ENCODE results near the gene RPL7A. TPM values are rescaled to one million over a fixed set of nuclear protein-coding genes. Genes with fewer than 3 reads are reported as not detected.

The RPL7A gene
- total RNA-seq, 1 donor from 2014 or later: 2,339 TPM

GRCh38 chr9:133352635-133353340 lies 4.8 kb downstream of the RPL7A start:
- Histone ChIP-seq H3K27me3 (ENCODE audit: control insufficient read depth, insufficient read depth, low read length) (no peaks in the 10 kb centered on the region), H3K4me3 (ENCODE audit: low read depth, low read length) (no peak overlapping the region), H3K36me3 (ENCODE audit: control insufficient read depth, insufficient read depth, low read length) (peaks cover 10% of the 10 kb centered on the region)
- TF ChIP-seq CTCF (IDR thresholded peaks at IDR 0.05; ENCODE audit: insufficient read depth, low read length, poor library complexity, severe bottlenecking): no peak
- DNase-seq (ENCODE audit: low read depth): no peak

DNA sequence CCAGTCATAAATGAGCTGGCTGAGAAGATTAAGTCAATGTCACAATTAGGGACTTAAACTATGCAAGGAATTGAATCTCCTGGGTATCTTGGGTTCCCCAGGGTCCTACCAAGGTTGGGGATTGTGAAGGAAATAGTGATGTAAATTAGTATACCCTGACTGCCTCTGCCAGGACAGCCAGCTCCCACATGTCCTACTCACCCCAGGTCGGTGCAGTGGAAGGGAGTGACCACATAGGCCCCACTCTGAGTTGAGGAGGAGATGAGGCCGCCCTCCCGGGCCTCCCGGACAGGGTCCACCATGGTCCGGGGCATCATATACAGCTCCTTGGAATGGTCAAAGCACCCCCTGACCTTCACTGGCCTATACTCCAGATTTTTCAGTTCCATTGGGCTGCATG lies 5.5 kb downstream of the RPL7A start:
- Histone ChIP-seq H3K27me3 (ENCODE audit: control insufficient read depth, insufficient read depth, low read length) (no peaks in the 10 kb centered on the region), H3K36me3 (ENCODE audit: control insufficient read depth, insufficient read depth, low read length) (peaks cover 10% of the 10 kb centered on the region), H3K4me3 (ENCODE audit: low read depth, low read length) (no peak overlapping the region)
- TF ChIP-seq CTCF (IDR thresholded peaks at IDR 0.05; ENCODE audit: insufficient read depth, low read length, poor library complexity, severe bottlenecking): no peak
- DNase-seq (ENCODE audit: low read depth): no peak

DNA sequence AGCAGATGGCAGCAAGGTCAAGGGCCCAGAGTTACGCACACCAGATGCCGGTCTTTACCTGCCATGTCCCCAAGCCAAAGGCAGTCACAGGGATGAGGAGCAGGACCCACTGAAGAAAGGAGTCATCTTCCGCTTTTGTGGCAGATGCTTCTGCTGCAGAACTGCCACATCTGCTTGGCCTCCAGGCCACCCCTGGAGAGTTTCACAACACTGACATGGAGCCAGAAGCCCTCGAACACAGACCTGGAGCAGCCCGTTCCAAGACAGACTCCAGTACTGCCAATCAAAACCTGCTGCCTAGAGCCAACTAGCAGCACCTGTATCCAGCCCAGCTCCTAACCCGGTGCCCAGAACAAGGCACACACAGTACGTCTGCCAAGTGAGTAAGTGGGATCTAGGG lies 6.7 kb downstream of the RPL7A start:
- DNase-seq (ENCODE audit: low read depth): no peak
- Histone ChIP-seq H3K36me3 (ENCODE audit: control insufficient read depth, insufficient read depth, low read length) (peaks cover 8% of the 10 kb centered on the region), H3K4me3 (ENCODE audit: low read depth, low read length) (no peak overlapping the region), H3K27me3 (ENCODE audit: control insufficient read depth, insufficient read depth, low read length) (no peaks in the 10 kb centered on the region)
- TF ChIP-seq CTCF (IDR thresholded peaks at IDR 0.05; ENCODE audit: insufficient read depth, low read length, poor library complexity, severe bottlenecking): no peak

DNA sequence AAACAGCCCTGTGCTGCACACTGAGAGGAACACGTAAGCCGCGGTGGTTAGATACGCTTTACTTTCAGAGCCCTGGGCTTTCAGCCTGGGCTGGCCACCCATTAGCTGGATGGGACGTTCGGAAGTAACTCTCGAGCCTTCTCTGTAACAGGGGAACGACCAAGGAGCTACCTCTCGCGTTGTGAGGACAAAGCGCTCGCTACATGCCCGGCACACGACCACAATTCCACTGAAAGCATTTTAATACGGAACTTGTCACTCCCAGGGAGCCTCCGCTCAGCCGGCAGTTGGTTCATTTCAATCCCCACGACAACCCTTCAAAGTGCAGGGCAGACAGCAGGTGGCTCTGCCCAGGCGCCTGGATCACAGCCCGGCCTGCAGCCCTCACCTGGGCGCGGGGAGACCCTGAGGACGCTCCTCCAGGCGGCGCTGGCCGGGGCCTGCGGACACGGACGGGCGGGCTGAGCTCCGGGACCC lies 7.9 kb downstream of the RPL7A start:
- DNase-seq (ENCODE audit: low read depth): no peak
- H3K4me3 ChIP-seq (ENCODE audit: low read depth, low read length): peak overlapping the region; percentile 83
- TF ChIP-seq CTCF (IDR thresholded peaks at IDR 0.05; ENCODE audit: insufficient read depth, low read length, poor library complexity, severe bottlenecking): no peak
- peaks cover 3% of the 10 kb centered on the region for H3K36me3 ChIP-seq (ENCODE audit: control insufficient read depth, insufficient read depth, low read length)
- H3K27me3 ChIP-seq (ENCODE audit: control insufficient read depth, insufficient read depth, low read length): no peaks in the 10 kb centered on the region

DNA sequence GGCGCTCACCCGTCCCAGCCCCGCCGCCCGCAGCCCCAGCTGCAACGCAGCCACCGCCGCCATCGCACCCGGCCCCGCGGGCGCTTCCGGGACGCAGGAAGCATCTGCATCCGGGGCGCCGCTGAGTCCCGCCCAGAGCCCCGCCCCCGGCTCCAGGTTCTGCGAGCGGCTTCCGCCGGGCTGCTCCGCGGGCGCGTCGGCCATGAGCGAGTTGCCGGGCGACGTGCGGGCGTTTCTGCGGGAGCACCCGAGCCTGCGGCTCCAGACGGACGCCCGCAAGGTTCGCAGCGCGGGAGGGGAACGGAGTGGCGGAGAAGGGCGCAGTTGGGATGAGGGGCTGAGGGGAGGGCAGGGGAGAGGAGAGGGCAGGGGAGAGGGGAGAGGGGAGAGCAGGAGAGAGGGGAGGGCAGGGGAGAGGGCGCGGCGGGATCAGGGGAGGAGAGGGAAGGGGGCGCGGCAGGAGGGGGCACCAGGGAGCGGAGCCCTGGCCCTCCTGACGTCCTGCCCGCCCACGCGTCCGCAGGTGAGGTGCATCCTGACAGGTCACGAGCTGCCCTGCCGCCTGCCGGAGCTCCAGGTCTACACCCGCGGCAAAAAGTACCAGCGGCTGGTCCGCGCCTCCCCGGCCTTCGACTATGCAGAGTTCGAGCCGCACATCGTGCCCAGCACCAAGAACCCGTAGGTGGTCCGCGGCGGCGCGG lies 8.5 kb downstream of the RPL7A start, which contains the start of the genes SURF1 and SURF2:
TSS of gene SURF1 (minus strand) at position 97 of the 701 bp plus-strand sequence. CDS start at position 63, 34 bp downstream.
TSS of gene SURF2 (plus strand) at position 160 of the 701 bp plus-strand sequence. CDS start at position 203, 43 bp downstream.
- peak; percentile 39 for DNase-seq (ENCODE audit: low read depth)
- peak; percentile 19 for TF ChIP-seq CTCF (IDR thresholded peaks at IDR 0.05; ENCODE audit: insufficient read depth, low read length, poor library complexity, severe bottlenecking)
- Histone ChIP-seq H3K27me3 (ENCODE audit: control insufficient read depth, insufficient read depth, low read length) (no peaks in the 10 kb centered on the region), H3K4me3 (ENCODE audit: low read depth, low read length) (peak within 1 kb of the TSS; percentile 83), H3K36me3 (ENCODE audit: control insufficient read depth, insufficient read depth, low read length) (peaks cover 3% of the 10 kb centered on the region)
